Measurements from ENCODE around the gene FIGNL1.
"Not testable (repeated sequence)": the region's sequence is repeated elsewhere in the genome, so short reads cannot be mapped to it uniquely, and the experiment has no call there.

The FIGNL1 gene

GRCh38 chr7:50470250-50471163 lies 20.4 kb upstream of the FIGNL1 start:
- DNase-seq (ENCODE audit: low spot score) = no peak

GRCh38 chr7:50469181-50469580 lies 19.0 kb upstream of the FIGNL1 start:
- no peak for DNase-seq (ENCODE audit: low spot score)

- DNase-seq (ENCODE audit: low spot score) = peak; percentile 73
Observed at GRCh38 chr7:50467817-50468610, 17.9 kb upstream of the FIGNL1 start.

GRCh38 chr7:50466815-50467585 lies 16.9 kb upstream of the FIGNL1 start:
- DNase-seq (ENCODE audit: low spot score) = no peak

GRCh38 chr7:50463035-50463434 lies 12.9 kb upstream of the FIGNL1 start:
- DNase-seq (ENCODE audit: low spot score) = no peak

GRCh38 chr7:50462361-50462760 lies 12.2 kb upstream of the FIGNL1 start:
- no peak for DNase-seq (ENCODE audit: low spot score)

- no peak for DNase-seq (ENCODE audit: low spot score)
Observed at GRCh38 chr7:50461695-50462094, 11.5 kb upstream of the FIGNL1 start.

- DNase-seq (ENCODE audit: low spot score) = not testable (repeated sequence)
Observed at GRCh38 chr7:50459183-50459582, 9.0 kb upstream of the FIGNL1 start.

- DNase-seq (ENCODE audit: low spot score) = not testable (repeated sequence)
Observed at GRCh38 chr7:50458651-50459050, 8.5 kb upstream of the FIGNL1 start.

DNA sequence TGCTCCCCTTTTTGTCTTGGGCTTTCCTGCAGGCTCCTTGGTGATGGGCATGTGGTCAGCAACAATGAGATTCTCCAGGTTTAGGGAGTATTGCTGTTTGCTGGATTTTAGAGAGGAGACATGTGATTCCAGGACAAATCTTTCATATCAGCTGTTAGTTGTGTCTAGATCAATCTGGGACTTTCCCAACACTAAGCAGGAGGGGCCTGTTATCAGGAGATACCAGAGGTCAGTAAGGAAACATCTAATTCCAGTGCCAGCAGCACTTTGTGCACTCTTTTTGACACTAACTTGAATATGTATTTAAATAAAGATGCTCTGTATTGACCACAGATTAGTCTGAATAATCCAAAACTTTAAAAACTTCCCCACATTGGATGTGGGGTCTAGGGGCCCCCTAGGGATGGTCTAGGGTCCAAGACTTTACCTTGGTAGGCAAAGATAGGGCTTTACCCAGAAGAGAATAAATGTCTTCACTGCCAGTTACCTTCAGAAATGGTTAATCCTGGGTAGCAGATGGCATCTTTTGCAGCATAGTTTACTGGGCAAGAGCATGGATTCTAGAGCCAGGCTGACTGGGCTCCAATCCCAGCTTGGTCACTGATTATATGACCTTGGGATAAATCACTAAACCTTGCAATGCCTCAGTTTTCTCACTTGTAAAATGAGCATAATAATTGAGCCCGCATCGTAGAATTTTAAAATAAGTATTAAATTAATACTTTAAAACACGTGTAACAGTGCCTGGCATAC lies 6.4 kb upstream of the FIGNL1 start:
- no peak for DNase-seq (ENCODE audit: low spot score)

- DNase-seq (ENCODE audit: low spot score) = no peak
Observed at GRCh38 chr7:50455658-50456057, 5.5 kb upstream of the FIGNL1 start.

DNA sequence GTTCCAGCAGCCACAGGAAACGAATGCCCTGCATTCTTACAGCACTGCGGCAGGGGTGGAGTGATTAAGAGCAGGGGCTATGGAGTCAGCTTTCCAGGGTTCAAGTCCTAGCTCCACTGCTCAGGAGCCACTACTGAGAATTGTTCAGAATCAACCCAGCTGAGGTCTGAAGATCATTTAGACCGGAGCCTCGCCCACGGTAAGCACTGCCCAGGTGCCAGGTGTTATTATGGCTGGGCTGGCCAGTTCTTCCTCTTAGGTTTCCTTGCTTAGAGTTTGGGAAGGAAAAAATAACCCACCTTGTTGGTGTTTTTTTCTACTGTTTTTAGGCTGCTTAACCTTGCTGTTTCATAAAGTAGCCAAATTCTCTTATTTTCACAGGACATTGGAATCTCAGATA lies 4.8 kb upstream of the FIGNL1 start:
- DNase-seq (ENCODE audit: low spot score) = no peak

- DNase-seq (ENCODE audit: low spot score) = peak; percentile 34
Observed at GRCh38 chr7:50450590-50451032, 461 bp upstream of the FIGNL1 start.

- no peak for DNase-seq (ENCODE audit: low spot score)
Observed at GRCh38 chr7:50449501-50449880, 659 bp downstream of the FIGNL1 start.

DNA sequence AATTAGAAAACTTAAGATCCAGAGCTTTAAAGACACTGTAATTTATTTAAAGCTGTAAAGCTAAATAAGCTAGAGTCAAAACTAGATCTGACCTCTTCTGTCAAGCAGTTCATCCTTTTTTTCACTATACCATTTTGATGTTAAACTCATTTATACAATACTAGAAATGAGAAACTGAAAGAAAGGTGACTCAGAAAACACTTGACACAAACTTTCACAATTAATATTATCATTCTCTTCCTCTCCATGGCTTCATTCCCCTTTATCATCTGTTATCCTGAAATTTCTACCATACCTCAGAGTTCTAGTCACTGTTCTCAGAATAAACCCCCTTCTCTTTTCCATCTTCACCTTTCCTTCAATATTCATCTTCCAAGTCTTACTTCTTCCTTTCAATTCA lies 1.3 kb downstream of the FIGNL1 start:
- DNase-seq (ENCODE audit: low spot score) = no peak

GRCh38 chr7:50446542-50446960 lies 3.6 kb downstream of the FIGNL1 start:
- DNase-seq (ENCODE audit: low spot score) = no peak

GRCh38 chr7:50436133-50436806 lies 13.9 kb downstream of the FIGNL1 start:
- DNase-seq (ENCODE audit: low spot score) = no peak

DNA sequence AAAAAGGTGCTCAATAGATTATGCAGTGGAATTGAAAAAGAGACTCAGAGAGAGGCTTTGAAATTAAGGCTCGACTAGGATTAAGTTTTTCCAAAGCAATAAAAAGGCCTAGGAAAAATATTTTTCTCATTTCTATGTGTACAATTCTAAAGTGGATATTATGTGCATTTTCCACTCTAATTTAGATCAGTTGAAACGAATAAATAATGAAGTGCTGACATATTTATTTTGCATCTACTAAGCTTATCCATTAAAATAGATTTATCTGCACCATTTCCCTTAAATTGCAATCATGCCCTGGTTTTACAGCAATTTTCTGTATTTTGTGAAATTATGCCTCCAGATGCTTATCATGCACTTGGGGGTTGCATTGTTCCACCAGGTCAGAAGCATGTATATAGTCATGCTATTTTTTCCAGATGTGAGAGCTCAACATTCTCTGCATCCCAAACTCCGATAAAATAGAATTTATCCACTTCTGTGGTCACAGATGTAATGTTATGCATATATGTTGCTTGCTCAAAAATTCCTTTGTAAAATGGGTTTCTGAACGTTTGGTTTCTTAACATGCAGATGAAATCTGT lies 18.3 kb downstream of the FIGNL1 start:
- no peak for DNase-seq (ENCODE audit: low spot score)

DNA sequence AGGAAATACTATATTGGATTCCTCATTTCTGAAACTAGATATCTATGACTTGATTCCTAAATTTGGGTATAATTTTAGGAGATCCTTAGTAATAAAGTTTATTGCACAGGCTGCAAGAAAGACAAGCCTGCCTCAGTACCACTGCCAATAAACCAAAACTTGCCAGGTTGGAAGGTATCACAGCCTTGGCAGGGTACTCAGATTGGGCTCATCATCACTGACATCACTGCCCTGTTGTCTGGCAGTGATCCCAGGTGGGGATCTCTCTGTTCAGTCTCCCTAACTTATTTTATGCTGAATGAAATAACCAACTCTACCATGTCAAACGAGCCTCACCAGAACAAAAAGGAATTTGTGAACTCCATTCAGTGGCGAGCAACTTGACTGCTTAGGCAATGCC lies 18.8 kb downstream of the FIGNL1 start:
- DNase-seq (ENCODE audit: low spot score) = no peak

DNA sequence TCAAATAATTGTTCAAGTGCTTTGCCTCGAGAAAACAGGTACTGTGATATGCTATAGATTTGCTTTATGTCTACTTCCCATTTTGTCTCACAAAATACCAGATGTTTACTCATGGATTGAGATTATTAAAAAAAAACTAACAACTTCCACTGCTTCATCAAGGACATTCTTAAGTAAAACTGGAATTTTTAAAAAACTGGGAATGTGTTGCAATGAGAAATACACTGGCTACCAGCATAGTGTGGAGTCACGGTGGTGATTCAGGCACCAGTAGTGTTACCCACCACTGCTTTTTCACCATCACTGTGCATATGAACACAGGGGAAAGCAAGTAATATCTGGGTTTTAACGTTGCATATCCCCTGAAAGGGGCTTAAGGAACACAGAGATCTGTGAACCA lies 21.2 kb downstream of the FIGNL1 start:
- DNase-seq (ENCODE audit: low spot score) = no peak

DNA sequence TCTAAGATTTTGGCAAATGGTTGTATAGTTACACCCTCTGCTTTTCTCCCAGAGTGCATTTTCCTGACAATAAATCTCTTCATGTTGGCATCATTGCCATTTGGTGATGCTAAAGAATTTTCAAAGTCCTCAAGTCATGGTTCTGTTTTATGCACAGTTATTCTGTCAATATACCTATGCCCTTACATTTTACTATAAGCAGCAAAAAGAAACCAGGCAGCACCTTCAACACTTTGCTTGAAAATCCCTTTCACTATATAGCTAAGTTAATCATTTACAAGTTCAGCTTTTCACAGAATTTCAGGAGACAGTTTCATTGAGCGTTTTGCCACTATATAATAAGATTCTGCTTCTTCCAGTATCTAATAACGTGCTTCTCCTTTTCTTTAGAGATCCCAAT lies 22.6 kb downstream of the FIGNL1 start:
- DNase-seq (ENCODE audit: low spot score) = no peak

Data from germinal center (tissue), 1 donor.